ENCODE data around the gene IDH2.

DNA sequence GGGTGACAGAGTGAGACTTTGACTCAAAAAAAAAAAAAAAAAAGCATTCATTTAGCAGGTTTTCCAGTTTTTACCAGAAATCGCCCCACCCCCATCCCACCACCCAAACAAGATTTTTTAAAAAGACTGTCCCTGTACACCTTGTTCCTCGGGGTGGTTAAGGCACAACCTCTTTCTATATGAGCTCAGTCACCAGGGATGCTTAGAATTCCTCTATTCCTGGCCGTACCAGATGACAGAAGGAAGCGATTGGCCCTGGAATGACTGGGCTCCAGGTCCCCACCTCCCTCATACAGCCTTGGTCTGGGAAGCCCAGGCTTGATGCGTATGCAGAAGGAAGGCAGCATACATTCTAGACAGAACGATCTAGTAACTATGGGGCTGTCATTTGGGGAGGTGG lies 25.6 kb downstream of the IDH2 start:
- TF ChIP-seq, protein P1, sequence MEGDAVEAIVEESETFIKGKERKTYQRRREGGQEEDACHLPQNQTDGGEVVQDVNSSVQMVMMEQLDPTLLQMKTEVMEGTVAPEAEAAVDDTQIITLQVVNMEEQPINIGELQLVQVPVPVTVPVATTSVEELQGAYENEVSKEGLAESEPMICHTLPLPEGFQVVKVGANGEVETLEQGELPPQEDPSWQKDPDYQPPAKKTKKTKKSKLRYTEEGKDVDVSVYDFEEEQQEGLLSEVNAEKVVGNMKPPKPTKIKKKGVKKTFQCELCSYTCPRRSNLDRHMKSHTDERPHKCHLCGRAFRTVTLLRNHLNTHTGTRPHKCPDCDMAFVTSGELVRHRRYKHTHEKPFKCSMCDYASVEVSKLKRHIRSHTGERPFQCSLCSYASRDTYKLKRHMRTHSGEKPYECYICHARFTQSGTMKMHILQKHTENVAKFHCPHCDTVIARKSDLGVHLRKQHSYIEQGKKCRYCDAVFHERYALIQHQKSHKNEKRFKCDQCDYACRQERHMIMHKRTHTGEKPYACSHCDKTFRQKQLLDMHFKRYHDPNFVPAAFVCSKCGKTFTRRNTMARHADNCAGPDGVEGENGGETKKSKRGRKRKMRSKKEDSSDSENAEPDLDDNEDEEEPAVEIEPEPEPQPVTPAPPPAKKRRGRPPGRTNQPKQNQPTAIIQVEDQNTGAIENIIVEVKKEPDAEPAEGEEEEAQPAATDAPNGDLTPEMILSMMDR (optimal IDR thresholded peaks at IDR 0.05 in 1 of 3, IDR thresholded peaks at IDR 0.05 in 1 of 3, conservative IDR thresholded peaks at IDR 0.05 in 1 of 3; ENCODE audit: extremely low read depth in 1 of 3, insufficient read depth in 2 of 3, low read length in 3 of 3): no peak
- TF ChIP-seq EZH2 (IDR thresholded peaks at IDR 0.05; ENCODE audit: low read length): no peak
